HG03025 (cell line): ENCODE measurements around the gene MAGI2.

Source experiments
- ATAC-seq: cut with Tn5 transposase; IDR thresholded peaks from one replicate; pipeline ENCODE4 v1.9.1; 2021; ENCODE audit warnings: mild to moderate bottlenecking, moderate library complexity; ENCODE audit not compliant: unreplicated experiment, low FRiP score

MAGI2 gene

GRCh38 chr7:78695826-78696225 lies 757.6 kb downstream of the MAGI2 start:
- ATAC-seq, result no peak

DNA sequence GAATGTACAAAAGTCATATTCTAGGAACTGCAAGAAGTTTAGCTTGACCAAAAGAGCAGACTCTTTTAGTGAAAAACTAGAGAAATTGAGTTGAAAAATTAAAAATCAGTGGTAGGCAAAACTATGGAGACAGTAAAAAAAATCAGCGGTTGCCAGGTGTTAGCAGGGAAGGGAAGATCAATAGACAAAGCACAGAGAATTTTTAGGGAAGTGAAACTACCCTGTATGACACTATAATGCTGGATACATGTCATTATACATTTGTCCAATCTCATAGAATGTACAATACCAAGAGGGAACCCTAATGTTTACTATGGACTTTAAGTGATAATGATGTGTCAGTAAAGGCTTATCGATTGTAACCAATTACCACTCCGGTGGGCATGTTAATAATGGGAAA lies 761.9 kb downstream of the MAGI2 start:
- no peak for ATAC-seq

DNA sequence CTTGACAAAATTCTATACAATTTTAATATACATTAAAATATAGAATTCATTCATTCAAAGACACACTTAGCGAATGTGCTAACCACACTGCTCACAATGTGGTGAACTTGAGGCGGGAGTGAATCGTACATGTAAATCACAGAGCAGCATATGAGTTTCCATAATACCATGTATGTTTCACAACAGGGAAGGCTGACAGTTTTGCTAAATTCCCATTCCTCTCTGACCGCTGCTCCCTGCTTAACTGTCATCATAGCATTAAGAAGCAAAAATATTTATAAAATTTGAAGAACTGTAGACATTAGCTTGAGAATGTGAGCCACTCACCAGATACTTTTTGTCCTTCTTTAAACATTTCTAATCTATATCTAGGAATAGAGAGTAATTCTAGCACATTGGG lies 763.3 kb downstream of the MAGI2 start:
- ATAC-seq, result no peak

DNA sequence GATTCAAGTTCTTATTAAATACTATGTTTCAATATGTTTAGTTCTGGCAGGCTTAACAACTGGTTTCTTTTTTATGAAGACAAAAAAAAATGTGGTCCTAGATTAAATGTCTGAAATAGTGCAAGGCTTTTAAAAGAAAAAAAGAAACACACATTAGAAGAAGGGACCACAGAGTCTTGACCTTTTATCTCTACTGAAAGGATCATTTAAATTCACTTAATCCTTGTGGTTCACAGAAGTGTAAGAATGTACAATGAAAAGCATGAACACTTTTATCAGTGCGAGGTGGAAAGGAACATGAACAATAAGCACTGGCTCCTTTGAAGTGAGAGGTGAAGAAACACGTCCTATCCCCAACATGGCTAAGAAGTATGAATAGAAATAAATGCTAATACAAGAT lies 765.1 kb downstream of the MAGI2 start:
- ATAC-seq, result no peak

DNA sequence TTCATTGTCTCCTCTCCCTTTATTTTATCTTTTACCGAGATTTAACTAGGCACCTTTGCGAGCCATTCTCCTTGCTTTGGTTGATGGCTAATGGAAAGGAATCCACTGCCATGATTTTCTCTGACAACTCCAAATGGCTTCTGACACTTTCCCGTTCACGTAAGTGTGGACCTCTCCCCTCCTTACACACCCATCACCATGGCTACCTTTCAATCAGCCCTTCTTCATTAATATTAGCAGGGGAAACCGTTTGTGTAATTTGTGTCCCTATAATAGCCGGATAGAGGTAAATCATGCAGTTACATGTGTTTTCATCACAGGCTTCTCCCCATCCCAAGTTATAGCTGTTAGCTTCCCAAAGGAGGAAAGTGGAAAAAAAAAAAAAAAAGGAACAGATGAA lies 767.3 kb downstream of the MAGI2 start:
- ATAC-seq, result no peak

DNA sequence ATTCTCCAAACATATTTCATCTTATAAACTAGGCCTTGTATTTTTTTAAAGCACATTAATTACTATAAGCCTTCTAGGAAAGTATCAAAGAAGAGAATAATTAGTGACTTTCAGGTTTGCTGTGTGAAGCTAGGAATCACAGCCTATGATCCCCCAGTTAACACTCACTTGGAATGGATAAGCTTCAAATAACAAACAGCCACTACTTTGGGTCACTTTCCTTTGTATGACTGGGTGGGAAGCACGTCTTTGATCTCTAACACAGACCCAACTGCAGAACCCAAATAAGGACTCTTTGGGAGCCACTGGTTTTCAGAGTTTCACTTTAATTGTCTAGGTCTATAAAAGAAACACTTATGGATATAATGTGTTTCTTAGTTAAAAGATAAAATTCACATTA lies 769.3 kb downstream of the MAGI2 start:
- ATAC-seq, result no peak

DNA sequence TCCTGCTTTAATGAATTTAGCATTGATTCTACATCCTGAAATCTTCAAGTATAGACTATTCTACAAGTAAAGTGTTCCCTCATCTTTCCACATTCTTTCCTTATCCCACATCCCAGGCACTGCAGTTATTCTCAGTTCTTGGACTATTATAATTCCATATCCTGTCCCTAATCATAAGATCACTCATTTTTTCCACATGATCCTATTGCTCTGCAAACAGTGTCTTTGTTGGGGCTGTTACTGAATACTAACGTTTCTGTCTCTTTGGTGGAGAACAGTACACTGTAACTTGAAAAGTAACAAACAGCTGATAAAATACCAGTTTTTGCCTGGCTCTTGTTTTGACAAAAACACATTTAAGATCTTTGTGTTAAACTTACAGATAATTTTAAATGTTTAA lies 769.9 kb downstream of the MAGI2 start:
- ATAC-seq, result no peak

- no peak for ATAC-seq
Observed at GRCh38 chr7:78679112-78679876, 774.2 kb downstream of the MAGI2 start.

GRCh38 chr7:78677391-78677790 lies 776.1 kb downstream of the MAGI2 start:
- no peak for ATAC-seq

GRCh38 chr7:78675511-78675910 lies 778.0 kb downstream of the MAGI2 start:
- ATAC-seq, result no peak

DNA sequence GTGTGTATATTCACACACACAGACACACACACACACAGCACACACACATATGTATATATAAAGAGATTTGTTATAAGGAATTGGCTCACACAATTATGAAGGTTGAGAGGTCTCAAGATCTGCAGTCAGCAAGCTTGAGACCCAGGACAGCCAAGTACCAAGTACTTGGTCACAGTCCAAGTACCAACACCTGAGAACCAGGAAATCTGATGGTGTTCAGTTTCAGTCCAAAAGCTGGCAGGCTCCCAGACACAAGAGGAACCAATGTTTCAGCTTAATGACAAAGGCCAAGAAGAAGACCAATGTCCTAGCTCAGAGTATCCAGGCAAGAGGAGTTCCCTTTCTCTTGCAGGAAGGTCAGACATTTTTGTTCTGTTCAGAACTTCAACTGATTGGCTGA lies 780.2 kb downstream of the MAGI2 start:
- ATAC-seq, result no peak

DNA sequence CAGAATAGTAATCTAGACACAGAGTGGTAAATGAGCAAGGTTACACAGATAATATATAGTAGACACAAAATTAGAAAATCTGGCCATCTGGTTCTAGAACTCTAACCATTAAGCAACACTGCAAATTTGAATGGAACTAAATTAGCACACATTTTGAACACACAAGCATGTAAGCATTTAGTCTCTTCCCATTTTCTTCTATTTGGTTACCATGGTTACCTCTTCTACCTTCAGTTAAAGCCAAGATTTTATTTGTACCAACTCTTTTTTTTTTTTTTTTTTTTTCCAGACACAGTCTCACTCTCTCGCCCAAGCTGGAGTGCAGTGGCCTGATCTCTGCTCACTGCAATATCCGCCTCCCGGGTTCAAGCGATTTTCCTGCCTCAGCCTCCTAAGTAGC lies 790.5 kb downstream of the MAGI2 start:
- no peak for ATAC-seq

GRCh38 chr7:78649976-78650375 lies 803.5 kb downstream of the MAGI2 start:
- no peak for ATAC-seq

DNA sequence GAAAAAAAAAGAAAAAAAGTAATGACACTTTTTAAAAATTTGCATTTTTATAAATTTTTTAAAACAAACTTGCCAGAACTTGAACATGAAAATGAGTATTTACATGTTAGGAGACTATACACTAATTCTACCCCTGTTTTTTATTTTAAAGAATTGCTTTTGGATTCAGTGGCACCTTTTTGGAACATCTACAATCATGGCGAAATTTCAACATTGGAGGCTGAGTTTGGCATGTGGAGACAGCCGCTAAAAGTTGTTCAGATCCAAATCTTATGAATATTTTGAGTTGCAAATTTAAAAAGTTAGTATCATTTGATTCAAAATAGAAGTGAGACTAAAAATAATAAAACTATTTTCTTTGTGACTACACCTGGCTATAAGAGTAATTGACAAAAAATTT lies 804.2 kb downstream of the MAGI2 start:
- no peak for ATAC-seq

DNA sequence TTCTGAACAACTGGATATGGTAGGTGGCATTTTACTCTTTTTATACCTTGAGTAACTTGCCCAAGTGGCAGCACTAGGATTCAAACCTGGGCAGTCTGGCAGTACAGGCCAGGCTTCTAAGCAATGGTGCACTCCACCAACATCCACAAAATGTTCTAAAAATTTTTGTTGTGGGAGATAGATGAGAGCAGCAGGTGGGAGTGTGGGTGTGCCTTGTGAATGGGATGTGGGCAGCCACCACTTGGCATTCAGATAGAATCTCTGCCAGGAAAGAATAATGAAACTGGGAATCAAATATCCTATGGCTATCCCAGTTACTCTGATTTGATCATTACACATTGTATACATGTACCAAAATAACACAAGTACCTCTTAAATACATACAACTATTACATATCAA lies 810.7 kb downstream of the MAGI2 start:
- no peak for ATAC-seq

DNA sequence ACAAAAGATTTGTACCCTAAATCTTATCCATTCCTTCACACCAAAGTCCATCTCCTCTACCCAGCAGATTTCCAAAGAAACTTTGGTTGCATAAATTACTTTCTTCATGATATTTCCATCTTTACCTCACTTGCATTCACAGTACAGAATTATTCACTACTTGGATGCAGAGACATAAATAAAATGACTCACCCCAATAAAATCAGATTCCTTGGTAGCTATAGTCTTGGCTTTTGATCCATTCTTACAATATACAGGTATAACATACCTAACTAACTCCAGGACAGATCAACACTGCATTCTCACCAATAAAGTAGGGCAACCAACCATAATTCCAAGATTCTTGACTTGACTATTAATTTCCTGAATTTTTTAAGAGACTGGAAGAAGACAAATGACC lies 815.1 kb downstream of the MAGI2 start:
- ATAC-seq, result no peak

- no peak for ATAC-seq
Observed at GRCh38 chr7:78636727-78637126, 816.7 kb downstream of the MAGI2 start.

GRCh38 chr7:78635026-78635793 lies 818.3 kb downstream of the MAGI2 start:
- ATAC-seq, result no peak

DNA sequence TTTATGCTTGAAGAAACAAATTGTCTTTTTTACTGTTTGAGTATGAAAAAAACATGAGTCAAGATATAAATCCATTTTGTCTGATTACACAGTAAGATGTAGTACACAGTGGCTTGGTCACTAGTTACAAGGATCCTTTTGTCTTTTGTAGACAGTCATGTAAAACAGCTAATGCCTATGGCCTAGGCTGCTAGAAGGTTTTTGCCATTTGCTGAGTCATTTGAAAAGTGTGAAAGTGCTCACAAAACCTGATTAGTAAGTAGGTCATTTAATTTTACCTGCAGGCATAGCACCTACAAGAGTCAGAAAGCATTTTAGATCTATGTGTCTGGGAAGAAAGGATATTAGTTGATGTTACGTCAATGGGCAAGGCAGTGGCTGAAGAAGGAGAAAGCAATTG lies 819.4 kb downstream of the MAGI2 start:
- no peak for ATAC-seq

GRCh38 chr7:78620920-78621319 lies 832.5 kb downstream of the MAGI2 start:
- no peak for ATAC-seq

- no peak for ATAC-seq
Observed at GRCh38 chr7:78616539-78616938, 836.9 kb downstream of the MAGI2 start.

DNA sequence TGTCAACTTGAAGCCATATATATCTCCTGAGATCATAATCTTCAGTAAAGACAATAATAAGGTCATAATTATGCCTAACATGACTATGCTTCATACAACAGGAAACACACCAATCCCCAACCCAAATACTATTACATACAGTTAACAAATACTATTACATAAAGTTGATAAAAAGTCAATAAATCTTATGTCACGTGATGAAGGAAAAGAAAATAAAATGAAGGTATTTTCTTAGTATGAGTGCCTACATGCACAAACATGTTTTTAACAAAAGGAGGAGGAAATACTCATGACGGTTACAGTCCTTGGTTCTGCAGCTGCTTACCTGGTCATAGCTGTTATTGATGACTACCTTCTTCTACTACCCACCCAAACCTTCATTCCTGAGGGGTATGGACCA lies 844.2 kb downstream of the MAGI2 start:
- ATAC-seq, result no peak
